Peyer's patch (tissue), 4 donors: ENCODE data around the gene BCL6B. TPM values are rescaled to one million over a fixed set of nuclear protein-coding genes. Genes with fewer than 3 reads are reported as not detected.

Experiments used
- DNase-seq, 3 donors: peaks; one replicate each; pipeline ENCODE4 v3.0.0-alpha.2; 2017 to 2019
- H3K27ac ChIP-seq, 4 donors: fragments of 200-600 bp; sonication (generic); one replicate each; pipeline ENCODE4 v1.5.1; 2016 to 2019
- H3K27me3 ChIP-seq, 2 donors: fragments of 200-600 bp; sonication (generic); one replicate each; pipeline ENCODE4 v1.5.1; 2019
- H3K36me3 ChIP-seq, 3 donors: fragments of 200-600 bp; sonication (generic); one replicate each; pipeline ENCODE4 v1.5.1; 2016 to 2019
- H3K4me1 ChIP-seq, 4 donors: fragments of 200-600 bp; sonication (generic); one replicate each; pipeline ENCODE4 v1.5.1; 2016 to 2019
- H3K4me3 ChIP-seq, 4 donors: fragments of 200-600 bp; sonication (generic); 1 replicate in 3 of 4; 2 replicates in 1 of 4; pipeline ENCODE4 v1.5.1; 2016 to 2019; ENCODE audit warnings: mild to moderate bottlenecking in 1 of 4
- H3K9me3 ChIP-seq, 4 donors: fragments of 200-600 bp; sonication (generic); one replicate each; pipeline ENCODE4 v1.5.1; 2016 to 2019; ENCODE audit warnings: mild to moderate bottlenecking in 1 of 4
- POLR2A ChIP-seq, 2 donors: fragments of 450-650 bp; IDR thresholded peaks; one replicate each; pipeline ENCODE4 v1.5.1; 2017; ENCODE audit warnings: antibody characterized with exemption in 2 of 2, mild to moderate bottlenecking in 2 of 2, moderate library complexity in 2 of 2
- total RNA-seq, 4 donors: library from RNA; depleted of rRNA; stranded (reverse); fragments of >200 nt; gene quantifications; one replicate each; pipeline ENCODE4 v1.1.0, GENCODE V29; 2016
- TF ChIP-seq, protein P1 (sequence below), 6 experiments: fragments of 450-650 bp in 4 of 6; fragments of 200-600 bp in 2 of 6; sonication (generic) in 1 of 6; IDR thresholded peaks; one replicate each; pipeline ENCODE4 v1.5.1; 2017 to 2019; ENCODE audit warnings: antibody characterized with exemption in 6 of 6, mild to moderate bottlenecking in 3 of 6, moderate library complexity in 1 of 6

Gene BCL6B
- total RNA-seq, 4 donors from 2014 or later, result 0.57 to 9.9 (median 1.4) TPM

DNA sequence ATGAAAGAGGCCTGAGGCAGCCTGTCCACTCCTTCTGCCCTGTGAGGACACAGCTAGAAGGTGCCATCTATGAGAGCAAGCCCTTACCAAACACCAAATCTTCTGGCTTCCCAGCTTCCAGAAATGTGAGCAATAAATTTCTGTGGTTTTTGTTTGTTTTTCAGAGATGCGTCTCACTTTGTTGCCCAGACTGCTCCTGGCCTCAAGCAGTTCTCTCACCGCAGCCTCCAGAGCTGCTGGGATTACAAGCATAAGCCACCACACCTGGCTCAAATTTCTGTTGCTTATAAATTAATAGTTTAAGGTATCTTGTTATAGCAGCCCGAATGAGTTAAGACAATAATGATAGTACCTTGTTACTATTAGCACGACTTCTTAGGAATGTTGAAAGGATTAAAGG, 33.5 kb downstream of the BCL6B start:
- Histone ChIP-seq H3K4me3 (no peak overlapping the region), H3K27me3 (no peaks in the 10 kb centered on the region)
- TF ChIP-seq POLR2A (IDR thresholded peaks at IDR 0.05), result no peak
- TF ChIP-seq, protein P1, sequence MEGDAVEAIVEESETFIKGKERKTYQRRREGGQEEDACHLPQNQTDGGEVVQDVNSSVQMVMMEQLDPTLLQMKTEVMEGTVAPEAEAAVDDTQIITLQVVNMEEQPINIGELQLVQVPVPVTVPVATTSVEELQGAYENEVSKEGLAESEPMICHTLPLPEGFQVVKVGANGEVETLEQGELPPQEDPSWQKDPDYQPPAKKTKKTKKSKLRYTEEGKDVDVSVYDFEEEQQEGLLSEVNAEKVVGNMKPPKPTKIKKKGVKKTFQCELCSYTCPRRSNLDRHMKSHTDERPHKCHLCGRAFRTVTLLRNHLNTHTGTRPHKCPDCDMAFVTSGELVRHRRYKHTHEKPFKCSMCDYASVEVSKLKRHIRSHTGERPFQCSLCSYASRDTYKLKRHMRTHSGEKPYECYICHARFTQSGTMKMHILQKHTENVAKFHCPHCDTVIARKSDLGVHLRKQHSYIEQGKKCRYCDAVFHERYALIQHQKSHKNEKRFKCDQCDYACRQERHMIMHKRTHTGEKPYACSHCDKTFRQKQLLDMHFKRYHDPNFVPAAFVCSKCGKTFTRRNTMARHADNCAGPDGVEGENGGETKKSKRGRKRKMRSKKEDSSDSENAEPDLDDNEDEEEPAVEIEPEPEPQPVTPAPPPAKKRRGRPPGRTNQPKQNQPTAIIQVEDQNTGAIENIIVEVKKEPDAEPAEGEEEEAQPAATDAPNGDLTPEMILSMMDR (IDR thresholded peaks at IDR 0.05), result no peak

GRCh38 chr17:7058831-7059447, 36.1 kb downstream of the BCL6B start:
- Histone ChIP-seq H3K27me3 (no peaks in the 10 kb centered on the region), H3K36me3 (no peaks in the 10 kb centered on the region), H3K9me3 (no peaks in the 10 kb centered on the region), H3K27ac (no peak overlapping the region), H3K4me1 (no peaks in the 10 kb centered on the region), H3K4me3 (no peak overlapping the region)
- DNase-seq, result no peak
- TF ChIP-seq, protein P1 (IDR thresholded peaks at IDR 0.05), result no peak
- TF ChIP-seq POLR2A (IDR thresholded peaks at IDR 0.05), result no peak

More for the DNA sequence above, 33.5 kb downstream of the BCL6B start:
- H3K36me3 ChIP-seq, result no peaks in the 10 kb centered on the region
- DNase-seq, result no peak
- no peak overlapping the region for H3K27ac ChIP-seq
- H3K9me3 ChIP-seq, result no peaks in the 10 kb centered on the region
- H3K4me1 ChIP-seq, result no peaks in the 10 kb centered on the region

- Histone ChIP-seq H3K27me3 (no peaks in the 10 kb centered on the region), H3K27ac (no peak overlapping the region), H3K4me3 (no peak overlapping the region), H3K4me1 (no peaks in the 10 kb centered on the region), H3K9me3 (no peaks in the 10 kb centered on the region), H3K36me3 (no peaks in the 10 kb centered on the region)
- no peak for DNase-seq
- no peak for TF ChIP-seq POLR2A (IDR thresholded peaks at IDR 0.05)
- TF ChIP-seq, protein P1 (IDR thresholded peaks at IDR 0.05), result no peak
These were observed 37.5 kb downstream of the BCL6B start for GRCh38 chr17:7060165-7060891.

DNA sequence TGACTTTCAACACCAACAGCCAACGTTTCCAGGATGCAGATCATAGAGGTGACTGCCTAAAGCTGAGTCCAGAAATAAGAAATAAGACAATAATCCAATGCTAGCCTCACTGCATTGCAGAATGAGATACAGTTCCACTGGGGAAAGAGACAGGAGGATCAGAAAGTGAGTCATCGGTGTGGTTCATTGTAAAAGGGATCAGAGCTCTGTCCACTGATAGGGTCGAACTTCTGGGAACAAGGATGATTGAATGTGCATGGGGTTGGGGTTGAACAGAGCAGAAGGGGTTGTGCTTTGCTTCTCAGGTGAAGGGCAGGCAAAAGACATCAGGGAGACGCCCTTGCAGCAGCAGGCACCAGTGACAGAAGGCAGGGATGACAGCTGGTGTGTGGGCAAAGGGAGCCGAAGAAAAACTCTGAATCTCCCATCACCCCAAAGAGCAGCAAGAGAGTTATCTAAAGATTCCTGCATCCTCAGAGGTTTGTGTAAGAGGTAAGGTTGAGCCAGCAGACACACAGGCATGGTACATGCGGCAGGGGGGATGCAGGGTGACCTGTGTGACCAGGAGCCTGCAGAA, 40.8 kb downstream of the BCL6B start:
- Histone ChIP-seq H3K9me3 (peaks cover 0 to 8% (median 2%) of the 10 kb centered on the region in 4 donors), H3K27me3 (no peaks in the 10 kb centered on the region), H3K36me3 (no peaks in the 10 kb centered on the region), H3K27ac (no peak overlapping the region), H3K4me3 (no peak overlapping the region), H3K4me1 (no peaks in the 10 kb centered on the region)
- TF ChIP-seq, protein P1 (IDR thresholded peaks at IDR 0.05), result no peak
- TF ChIP-seq POLR2A (IDR thresholded peaks at IDR 0.05), result no peak
- no peak for DNase-seq

DNA sequence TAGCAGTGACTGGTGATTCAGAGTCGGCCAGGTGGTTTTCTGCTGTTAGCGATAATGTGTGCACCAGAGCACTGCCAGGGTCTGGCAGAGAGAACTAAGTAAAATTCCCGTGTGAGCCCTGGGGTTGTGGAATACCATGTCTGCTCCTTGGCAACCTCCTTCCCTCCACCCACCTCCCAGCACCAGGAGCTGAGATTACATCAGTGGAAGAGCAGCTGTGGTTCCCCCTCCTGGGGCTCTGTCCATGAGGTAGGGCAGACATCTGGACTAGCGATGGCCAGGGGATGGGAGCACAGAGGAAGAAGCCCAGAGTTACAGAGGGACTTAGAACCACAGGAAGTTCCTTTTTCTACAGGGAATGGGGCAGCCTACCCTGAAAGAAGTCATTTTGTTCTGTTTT, 41.4 kb downstream of the BCL6B start:
- Histone ChIP-seq H3K27ac (no peak overlapping the region), H3K27me3 (no peaks in the 10 kb centered on the region), H3K4me1 (no peaks in the 10 kb centered on the region), H3K4me3 (no peak overlapping the region), H3K9me3 (peaks cover 0 to 8% (median 2%) of the 10 kb centered on the region in 4 donors), H3K36me3 (no peaks in the 10 kb centered on the region)
- no peak for TF ChIP-seq POLR2A (IDR thresholded peaks at IDR 0.05)
- TF ChIP-seq, protein P1 (IDR thresholded peaks at IDR 0.05), result no peak
- no peak for DNase-seq
